Stimulated activated CD4-positive, alpha-beta T cell treated with anti-CD3 and anti-CD28 coated beads, Interleukin-12 subunit alpha, Interleukin-12 subunit beta, amount 100 ng/mL, for 4 hours (primary cell): ENCODE measurements around the gene MED27.

ENCODE experiments used
- DNase-seq: peaks from one replicate; pipeline ENCODE4 v3.0.0-alpha.2; 2020

MED27 gene

GRCh38 chr9:131915181-131915580, 164.5 kb downstream of the MED27 start:
- DNase-seq = no peak

GRCh38 chr9:131912671-131913070, 167.0 kb downstream of the MED27 start:
- DNase-seq = no peak

DNA sequence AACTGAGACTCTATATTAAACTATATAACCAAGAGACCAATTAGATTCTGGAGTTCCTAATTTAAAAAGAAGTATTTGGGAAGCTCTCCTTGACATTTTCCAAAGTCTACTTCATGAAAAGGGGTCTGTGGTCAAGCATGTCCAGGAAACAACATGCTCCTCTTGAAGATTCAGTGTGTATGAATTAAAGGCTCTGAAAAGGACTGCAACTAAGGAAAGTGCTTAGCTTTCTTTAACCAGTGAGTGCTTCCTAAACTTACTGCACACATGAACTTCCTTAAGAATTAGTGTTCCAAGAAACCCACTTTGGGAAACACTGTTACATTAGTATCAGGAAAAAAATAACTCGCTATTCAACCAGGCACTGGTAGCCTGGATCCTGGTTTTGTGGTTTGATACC, 167.6 kb downstream of the MED27 start:
- no peak for DNase-seq

DNA sequence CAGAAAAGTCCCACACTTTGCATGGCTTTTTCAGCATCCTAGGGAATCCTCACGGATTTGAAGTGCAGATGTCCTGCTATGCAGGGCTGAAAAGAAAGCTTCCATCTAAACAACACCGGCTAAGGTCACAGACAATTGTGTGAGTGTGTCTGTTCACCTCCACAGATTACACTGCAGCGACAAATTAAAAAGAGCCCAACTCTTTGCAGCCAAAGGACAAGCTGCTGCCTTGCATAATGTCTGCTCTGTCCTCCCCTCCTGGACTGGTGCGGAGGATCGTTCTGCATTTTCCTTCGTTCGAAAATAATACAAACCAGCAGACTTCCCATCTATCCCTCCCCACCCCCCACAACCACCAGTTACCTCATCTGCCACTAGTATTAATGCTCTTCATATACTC, 169.1 kb downstream of the MED27 start:
- DNase-seq = no peak

- no peak for DNase-seq
Measured at GRCh38 chr9:131905144-131905543, 174.5 kb downstream of the MED27 start.

DNA sequence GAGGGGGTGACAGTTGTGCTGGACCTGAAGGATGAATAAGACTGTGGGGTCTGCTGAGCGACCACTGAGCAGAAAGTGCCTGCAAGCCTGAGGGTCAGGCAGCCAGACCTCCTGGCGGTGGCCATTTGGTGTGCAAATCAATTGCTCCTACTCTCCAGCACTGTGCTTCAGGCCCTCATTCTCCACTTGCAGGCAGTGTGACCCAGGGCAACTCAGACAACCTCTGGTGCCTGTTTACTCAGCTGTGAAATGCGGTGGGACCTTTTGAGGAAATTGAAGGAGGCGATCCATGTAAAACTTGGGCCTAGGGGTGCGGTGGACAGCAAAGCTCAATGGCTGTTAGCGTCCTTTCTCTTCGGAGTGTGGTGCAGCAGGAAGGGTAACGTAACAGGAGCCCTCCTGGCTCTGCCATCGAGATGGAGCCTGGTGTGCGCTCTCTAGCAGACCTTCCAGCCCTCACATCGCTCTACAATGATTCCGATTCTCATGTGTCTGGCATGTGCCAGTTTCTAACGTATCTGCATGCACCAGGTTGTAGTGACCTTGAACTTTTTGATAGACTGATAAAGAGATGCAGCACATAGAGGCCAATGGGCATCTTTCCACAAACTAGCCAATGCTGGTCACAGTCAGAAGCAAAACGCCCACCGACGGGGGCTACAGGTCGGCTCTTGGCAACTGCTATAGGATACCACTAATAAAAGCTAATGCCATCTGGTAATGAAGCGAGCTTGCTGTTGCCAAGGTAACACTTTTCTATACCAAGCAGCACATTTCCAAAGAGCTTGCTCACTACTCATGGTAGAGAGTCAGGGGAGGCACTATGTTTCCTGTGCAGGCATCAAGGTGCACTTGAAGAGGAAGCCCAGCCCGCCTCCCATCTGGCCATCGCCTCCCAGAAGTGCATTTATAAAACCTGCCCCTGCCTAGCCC, 180.1 kb downstream of the MED27 start:
- DNase-seq = no peak

DNA sequence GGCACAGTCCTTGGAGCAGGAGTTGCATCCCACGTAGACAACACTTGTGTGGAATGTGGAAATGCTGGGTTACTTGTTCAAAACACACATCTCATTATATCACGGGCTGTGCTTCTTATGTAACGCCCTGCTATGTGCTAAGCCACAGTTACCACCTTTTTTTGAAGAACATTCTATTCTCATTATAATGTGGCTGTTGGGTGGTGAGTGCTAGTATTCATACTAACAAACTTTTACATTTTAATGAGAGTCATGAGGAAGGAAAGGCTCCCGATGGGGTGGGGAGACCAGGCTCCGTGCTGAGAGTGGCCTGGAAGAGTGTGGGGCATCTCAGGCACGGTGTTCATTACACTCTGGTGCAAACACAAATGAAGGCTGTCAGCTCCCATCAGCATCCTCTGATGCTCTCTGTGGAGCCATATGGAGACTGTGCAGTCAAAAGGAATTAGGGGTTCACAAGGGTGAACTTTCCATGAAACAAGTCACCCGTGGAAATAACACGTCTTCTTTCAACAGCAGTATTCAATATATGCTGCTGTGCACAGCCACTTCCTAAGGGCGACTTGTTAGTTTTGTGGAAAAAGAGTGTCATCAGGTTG, 186.7 kb downstream of the MED27 start:
- no peak for DNase-seq

- no peak for DNase-seq
Measured at GRCh38 chr9:131892162-131892707, 187.4 kb downstream of the MED27 start.

- no peak for DNase-seq
Measured at GRCh38 chr9:131891598-131891997, 188.1 kb downstream of the MED27 start.

DNA sequence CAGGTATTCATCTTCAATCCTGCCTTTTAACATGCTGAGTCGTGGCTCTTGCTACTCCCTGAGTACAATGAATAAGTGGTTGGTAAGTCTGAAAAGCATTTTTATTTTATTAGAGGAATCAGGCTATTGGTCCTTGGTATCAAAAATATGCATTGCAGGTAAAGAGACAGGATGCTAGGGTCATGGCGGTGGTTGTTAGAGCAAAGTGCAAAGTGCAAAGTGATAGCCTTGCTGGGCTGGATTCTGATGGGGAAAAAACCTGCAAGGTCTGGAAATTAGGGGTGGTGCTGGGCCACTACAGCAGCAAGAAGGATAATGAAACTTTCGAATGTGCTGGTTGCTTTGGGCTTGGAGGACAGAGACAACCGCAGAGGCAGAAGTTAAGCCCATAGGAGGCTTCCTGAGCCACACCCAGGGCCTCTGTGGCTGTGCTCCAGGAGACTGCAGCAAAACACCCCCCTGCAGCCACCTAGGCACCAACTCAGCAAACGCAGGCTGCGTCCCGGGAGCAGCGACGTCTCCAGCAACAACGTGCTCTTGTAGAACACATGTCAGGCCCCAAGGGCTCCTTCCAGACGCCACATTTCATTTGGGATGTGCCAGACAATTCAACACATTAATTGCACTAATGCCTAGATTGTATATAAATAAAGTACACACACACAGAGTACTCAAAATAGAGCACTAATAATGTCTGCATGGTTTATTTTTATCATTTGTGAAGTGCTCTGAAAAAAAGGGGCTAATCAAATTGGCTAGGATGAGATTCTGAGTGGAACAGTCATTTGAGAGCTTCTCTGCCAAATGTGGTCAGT, 190.0 kb downstream of the MED27 start:
- DNase-seq = no peak

DNA sequence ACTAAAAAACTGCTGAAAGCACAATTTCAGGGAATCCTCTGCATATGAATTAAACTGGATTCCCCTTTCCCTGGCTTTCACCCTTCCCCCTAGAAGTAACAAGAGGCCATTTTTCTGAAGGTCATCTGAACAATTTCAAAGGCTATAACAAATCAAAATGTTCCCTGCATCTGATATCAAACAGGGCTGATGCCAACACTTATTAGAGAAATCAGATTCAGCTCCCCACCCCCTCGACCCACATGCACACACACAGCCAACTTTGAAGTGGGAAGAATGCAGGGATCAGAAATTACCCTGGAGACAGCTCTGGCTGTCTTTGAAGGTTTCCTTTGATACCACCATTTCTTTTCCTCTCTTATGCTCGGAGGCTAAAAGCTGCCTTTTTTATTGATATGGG, 190.7 kb downstream of the MED27 start:
- no peak for DNase-seq

- DNase-seq = no peak
Measured at GRCh38 chr9:131887680-131888079, 192.0 kb downstream of the MED27 start.

- DNase-seq = no peak
Measured at GRCh38 chr9:131886826-131887225, 192.8 kb downstream of the MED27 start.

GRCh38 chr9:131885144-131885609, 194.5 kb downstream of the MED27 start:
- DNase-seq = no peak

- DNase-seq = no peak
Measured at GRCh38 chr9:131884222-131884621, 195.4 kb downstream of the MED27 start.

DNA sequence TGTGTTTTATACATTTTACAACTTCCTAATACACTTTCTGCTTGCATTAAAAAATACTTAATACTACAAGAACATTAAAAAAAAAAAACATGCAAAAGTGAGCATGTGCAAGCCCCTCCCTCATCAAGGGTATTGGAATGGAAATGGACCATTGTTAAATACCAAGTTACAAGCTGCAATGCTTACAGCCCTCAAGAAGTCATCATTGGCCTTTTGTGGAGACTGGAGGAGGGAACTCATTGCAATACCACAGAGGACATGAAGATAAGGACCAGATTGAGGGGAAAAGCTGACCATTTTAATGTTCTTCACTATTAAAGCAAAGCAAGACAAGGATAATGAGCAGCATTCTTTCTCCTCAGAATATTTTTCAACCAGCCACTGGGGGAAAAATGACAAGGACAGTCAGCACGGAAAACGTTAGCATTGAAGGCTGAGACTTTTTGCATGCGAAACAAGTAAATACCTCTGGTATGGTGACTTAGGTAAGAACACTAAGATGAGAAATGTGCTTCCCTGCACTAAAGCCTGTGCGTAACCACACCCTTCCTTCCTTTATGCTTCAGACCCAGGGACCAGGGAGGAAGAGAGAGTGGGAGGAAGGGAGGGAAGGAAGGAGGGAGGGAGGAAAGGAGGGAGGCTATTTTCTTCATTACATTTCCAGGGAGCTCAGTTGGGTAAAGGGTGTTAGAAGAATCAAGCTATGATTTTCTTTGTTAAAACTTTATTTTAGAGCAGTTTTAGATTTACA, 198.7 kb downstream of the MED27 start:
- DNase-seq = no peak

DNA sequence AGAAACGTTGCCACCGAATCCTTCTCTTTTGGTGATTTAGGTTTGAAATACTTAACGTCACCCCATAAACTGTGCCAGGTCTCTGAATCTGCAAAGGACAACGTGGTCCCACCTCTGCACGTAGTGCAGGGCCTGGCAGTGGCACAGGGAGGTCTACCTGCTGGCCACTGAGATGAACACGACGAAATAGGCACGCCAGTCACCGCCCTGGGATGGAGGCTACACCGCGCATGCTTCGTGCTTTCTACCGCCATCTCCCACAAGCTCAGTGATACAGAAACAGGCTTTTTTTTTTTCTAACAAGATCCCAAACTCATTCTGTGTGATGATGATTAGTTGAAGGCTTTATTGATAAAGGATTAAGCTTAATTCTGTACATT, 199.8 kb downstream of the MED27 start:
- no peak for DNase-seq

GRCh38 chr9:131879181-131879910, 200.3 kb downstream of the MED27 start:
- no peak for DNase-seq

DNA sequence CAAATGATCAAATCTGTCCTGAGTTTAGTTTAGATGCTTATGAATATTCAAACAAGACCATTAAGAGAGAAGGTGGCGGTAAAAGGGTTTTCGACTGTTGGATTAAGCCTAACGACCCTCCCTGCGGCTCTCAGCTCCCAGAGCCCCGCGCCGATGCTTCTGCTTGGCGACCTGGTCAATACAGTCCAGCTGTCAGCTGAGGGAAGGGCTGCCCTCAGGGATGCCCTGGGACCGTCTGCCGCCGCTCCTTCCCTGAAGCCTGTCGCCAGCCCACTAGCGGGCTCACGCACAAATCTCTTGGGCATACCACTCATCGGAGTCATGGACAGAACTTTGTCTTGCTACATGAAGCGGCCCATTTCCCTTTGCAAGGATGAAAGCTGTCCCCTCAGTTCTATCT, 203.2 kb downstream of the MED27 start:
- no peak for DNase-seq

DNA sequence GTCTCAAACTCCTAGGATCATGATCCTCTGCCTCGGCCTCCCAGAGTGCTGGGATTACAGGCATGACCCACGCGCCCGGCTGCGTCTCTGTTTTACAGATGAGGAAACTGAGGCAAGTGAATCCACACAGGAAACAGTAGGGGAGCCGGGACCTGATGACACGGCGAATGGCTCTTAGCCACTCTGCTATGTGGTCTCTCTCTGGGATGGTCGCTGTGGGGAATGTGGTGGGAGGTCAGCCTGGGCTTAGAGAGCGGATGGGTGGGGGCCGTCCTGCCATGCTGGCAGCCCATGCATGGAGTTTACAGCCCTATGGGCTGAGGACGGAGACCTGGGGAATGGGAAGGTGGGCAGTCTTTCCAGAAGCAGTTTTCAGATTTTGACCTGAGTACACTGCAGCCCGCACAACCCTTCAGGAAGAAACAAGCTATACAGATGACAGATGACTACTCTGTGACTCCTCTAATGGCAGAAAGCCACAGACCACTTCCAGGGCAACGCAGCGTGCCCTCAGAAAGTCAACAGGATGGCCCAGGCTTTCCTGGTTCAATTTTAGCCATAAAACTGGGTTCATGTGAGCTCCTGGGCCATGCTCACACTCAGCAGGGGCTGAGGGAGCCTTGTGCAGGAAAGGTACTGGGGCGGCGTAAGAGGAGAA, 203.7 kb downstream of the MED27 start:
- DNase-seq = no peak
